GM19395 (cell line): ENCODE measurements around the gene ELFN2.
"Not testable (repeated sequence)": the region's sequence is repeated elsewhere in the genome, so short reads cannot be mapped to it uniquely, and the experiment has no call there.

Source experiments
- ATAC-seq: cut with Tn5 transposase; IDR thresholded peaks from one replicate; pipeline ENCODE4 v1.9.1; 2021; ENCODE audit warnings: mild to moderate bottlenecking, moderate library complexity; ENCODE audit not compliant: unreplicated experiment

The ELFN2 gene, protein sequence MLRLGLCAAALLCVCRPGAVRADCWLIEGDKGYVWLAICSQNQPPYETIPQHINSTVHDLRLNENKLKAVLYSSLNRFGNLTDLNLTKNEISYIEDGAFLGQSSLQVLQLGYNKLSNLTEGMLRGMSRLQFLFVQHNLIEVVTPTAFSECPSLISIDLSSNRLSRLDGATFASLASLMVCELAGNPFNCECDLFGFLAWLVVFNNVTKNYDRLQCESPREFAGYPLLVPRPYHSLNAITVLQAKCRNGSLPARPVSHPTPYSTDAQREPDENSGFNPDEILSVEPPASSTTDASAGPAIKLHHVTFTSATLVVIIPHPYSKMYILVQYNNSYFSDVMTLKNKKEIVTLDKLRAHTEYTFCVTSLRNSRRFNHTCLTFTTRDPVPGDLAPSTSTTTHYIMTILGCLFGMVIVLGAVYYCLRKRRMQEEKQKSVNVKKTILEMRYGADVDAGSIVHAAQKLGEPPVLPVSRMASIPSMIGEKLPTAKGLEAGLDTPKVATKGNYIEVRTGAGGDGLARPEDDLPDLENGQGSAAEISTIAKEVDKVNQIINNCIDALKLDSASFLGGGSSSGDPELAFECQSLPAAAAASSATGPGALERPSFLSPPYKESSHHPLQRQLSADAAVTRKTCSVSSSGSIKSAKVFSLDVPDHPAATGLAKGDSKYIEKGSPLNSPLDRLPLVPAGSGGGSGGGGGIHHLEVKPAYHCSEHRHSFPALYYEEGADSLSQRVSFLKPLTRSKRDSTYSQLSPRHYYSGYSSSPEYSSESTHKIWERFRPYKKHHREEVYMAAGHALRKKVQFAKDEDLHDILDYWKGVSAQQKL

DNA sequence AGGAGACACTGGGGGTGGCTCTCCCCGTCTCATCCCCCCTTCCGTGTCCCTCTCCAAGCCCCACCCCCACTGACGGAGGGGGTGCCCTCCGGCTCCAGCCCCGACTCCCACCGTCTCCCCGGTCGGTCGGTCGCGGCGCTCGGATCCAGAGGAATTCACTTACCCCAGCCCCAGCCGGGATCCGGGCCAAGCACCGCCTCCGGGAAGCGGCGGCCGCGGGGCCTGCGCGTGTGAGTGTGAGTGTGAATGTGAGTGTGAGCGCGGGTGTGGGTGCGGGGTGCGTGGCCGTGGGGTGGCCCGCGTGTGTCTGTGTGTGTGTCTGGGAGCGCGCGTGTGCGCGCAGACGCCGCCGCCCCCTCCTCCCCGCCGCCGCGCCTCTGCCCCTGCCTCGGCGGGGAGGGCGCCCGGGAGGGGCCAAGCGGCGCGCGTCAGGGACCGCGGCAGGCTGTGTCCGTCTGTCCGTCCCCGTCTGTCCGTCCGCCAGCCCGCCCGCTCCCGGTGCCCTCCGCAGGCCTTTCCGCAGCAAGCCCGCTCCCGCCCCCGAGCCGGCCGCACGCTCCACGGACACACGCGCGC lies at the start of gene ELFN2:
Gene ELFN2, minus strand, starts transcription at position 345 of the 576 bp plus-strand sequence. CDS start 51,945 bp downstream, outside the sequence.
- ATAC-seq, result no peak

DNA sequence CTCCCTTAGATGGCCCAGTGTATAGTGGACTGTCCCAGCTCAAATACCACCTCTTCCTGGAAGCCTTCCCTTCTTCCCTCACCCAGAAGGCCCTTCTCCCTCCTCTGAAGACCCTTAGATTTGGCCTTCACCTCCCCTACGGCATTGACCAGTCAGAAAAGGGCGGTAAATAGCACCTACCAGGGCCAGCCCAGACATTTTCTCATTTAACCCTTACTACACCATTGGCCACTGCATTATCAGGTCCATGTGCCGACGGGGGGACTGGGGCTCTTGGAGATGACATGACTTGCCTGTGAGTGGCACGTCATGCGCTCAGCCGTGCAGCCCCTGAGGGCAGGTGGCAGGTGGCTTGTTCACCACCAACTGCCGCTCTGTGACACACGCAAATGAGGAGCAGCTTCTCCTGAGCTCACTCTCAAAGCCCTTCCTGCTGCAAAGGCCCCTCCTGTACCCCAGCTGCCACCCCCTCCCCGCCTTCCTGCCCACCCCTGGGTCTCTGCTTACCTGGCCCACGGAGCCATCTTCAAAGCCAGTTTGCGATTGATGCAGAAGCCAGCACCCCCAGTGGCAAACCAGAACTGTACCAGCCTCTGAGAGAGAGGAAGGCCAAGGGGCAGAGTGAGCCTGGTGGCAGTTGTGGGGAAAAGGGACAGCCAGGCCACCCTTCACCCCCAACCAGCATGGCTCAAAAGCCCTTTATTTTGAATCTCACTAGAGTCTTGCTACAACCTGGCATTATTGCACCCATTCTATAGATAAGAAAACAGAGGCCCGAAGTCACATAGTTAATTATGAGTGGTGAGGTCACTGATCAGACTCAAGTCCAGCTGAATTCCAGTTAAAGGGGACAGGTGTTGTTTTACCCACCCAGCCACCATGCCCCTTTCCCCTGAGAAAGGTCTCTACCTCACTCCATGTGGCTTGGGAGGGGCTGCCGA lies 49.4 kb upstream of the ELFN2 start:
- no peak for ATAC-seq

DNA sequence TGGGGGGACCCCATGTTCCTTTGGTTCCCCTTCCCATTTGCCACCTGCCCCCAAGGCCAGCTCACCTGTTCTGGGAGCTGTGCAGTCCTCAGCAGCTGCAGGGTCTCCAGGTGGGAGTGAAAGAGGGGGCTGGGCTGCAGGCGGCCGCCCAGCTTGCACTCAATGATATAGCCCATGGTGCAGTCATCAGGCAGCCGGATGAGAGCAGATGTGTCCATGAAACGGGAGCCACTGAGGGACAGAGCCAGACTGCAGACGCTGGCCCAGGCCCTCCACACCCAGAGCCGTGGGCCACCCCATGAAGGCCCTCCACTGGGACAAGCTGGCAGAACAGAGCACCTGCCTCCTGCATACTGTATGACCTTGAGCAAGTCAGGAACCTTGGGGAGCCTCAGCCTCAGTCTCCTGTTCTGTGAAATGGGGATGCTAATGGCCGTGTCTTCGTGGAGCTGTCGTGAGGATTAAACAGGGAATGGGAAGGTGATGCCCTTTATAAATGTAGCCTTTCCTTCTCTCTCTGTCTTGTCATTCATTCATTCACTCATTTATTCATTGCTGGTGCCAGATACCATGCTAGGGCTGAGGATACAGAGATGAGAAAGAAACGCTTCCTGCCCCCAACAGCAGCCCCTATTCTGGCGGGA lies 47.3 kb upstream of the ELFN2 start:
- no peak for ATAC-seq

DNA sequence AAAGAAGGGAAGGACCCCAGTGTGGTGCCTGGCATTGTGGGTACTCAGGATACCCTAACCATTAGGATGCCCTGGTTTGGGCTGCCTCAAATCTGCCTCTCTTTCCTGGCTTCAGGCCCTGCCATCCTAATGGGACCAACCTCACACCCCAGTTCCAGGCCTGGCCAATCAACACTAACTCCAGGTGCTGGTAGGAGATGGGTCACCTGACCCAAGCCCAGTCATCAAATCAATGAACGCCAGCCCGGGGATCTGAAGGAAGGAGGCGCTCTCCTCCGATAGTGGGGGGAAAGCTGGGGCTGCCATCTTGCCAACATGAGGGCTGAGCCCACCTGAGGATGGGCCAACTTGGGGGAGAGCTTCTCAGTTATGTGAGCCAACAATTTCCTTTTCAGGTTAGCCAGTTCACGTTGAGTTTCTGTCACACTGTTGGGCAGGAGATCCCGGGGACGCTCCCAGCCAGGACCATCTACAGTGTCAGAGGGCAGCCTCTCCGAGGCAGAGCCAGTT lies 46.2 kb upstream of the ELFN2 start:
- ATAC-seq, result no peak

DNA sequence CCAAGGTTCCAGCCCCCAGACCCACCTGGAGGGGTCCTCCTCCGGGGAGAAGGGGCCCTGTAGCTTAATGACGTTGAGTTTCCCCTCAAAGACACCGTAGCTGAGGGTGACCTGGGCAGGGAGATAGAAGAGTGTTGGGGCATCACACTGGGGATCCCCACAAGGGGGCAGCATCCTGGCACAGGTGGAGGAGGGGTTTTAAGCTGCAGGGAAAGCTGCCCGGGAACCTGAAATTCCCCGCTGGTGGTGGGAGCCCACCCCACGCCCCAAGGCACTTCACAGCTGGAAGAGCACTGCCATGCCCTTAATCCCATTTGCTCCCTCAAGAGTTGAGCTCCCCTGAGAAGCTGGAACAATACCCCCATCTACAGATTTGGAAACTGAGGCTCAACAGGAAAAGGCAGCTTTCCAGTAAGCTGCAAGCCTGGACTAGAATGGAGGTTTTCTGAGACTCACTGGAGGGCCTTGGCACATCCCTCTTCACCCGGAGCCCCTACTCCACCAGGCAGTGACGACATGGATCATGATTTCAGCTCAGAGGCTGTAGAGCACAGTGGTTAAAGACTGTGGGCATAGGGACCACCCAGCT lies 45.2 kb upstream of the ELFN2 start:
- ATAC-seq, result no peak

DNA sequence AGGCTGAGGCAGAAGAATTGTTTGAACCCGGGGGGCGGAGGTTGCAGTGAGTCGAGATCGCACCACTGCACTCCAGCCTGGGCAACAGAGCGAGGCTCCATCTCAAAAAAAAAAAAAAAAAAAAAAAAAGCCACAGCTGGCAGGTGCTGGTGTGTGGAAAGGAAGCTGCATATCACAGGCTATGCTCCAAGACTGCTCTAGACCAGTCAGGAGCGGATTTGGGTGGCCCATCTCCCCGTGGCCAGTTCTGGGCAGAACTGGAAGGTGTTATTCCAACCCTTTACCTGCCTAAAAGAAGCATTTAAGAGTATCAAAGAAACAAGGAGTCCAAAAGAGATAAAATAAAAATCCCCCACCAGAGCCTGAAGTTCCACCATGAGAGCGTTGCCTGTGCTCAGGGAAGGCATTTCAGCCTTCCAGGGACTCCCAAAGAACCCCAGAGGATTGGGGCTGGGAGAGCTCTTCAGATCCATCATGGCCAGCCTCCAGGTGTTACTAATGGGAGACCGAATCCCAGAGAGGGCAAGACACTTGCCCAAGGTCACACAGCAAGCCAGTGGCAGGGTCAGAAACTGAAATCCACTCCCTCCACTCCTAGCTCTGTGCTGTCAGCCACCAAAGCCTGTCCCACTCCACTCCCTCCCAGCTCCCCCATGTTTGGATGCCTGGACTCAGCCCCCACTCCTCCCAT lies 44.6 kb upstream of the ELFN2 start:
- ATAC-seq, result no peak

DNA sequence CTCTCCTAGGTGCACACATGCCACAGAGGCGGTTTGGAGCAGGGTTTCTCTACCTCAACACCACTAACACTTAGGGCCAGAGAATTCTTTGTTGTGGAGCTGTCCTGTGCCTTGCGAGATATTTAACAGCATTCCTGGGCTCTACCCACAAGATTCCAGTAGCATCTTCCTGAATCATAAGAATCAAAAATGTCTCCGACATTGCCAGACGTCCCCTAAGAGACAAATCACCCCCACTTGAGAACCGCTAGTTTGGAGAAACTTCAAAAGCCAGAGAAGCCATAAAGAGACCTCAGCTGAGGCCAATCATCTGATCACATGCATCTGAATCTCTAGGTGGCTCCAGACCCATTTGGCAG lies 42.8 kb upstream of the ELFN2 start:
- no peak for ATAC-seq

DNA sequence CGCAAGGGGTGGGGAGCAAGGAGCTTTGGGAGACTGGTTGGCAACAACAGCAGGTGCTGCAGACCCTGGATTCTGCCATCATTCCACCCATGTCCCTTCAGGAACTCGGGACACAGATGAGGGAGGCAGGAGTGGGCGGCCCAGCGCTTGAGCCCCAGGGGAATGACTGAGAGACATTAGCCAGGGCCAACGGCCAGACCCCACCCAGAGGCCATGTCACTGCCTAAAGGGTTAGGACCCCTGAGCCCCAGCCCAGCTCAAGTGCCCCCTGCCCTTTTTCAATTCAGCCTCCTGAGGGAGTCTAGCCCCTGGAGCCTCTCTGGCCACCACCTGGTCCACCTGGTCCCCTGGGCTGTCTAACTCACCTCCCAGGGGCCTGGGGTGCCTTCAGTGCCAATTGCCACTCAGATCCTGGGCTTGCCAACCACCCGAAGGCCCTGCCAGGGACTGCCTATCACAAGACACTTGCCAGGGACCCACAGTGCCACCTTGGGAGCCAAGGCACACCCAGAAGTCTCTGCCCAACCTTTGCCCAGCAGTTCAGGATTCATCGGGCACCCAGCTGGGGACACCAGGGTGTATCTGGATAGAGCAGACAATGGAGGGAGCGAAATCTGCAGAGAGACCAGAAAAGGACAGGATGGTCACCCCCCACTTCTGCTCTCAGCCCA lies 42.3 kb upstream of the ELFN2 start:
- no peak for ATAC-seq

DNA sequence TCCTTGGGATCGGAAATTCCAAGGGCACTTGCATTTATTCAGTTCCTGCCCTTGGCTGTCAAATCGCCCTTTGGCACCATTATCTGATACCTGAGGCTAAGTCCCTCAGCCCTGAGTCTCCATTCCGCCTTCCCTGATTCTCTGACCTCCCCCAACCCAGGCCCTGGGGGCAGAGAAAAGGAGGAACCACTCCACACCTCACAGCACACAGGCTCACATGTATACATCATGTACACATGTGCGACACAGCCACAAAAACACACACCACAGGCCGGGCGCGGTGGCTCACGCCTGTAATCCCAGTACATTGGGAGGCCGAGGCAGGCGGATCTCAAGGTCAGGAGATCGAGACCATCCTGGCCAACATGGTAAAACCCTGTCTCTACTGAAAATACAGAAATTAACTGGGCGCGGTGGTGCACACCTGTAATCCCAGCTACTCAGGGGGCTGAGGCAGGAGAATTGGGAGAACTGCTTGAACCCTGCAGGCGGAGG lies 41.0 kb upstream of the ELFN2 start:
- ATAC-seq, result not testable (repeated sequence)

DNA sequence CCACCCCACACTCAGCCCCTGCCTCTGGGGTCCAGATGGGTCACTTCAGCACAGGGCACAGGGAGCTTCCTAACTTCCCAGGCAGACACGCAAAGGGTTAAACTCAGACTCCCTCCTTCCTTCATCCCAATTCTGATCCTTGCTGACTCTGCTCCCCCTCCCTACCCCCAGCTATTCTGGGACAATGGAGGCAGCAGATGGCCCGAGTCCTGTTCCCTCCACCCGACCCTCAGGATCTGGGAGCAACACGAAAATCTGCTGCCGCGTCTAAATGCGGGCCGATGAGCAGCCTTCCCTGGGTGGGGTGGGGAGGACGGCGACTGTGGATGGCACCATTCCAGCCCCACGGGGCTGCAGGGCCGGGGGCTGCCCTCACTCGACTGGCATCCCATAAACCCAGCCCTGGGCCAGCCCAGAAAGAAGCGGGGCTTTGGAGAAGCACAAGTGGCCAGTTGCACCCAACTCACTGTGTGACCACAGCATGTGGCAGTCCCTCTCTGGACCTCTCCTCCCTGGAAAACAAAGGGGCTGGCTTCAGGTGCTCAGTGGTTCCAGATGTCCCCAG lies 40.2 kb upstream of the ELFN2 start:
- ATAC-seq, result no peak

DNA sequence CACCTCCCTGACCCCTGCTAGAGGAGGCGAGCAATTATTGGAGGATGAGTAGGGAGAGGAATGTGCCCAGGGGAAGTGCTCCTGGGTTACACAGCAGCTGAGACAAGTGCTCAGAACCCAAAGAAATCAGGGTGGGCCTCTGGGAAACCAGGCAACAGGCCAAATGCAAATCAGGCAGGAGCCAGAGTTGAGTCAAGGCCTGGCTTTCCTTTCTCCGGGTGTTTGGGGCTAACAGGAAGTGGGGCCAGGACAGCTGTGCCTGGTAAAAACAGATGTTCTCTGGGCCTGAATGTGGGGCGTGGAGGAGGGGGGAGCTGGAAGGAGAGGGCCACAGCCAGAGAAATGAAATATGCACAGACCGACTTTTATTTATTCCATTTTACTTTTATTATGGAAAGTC lies 36.9 kb upstream of the ELFN2 start:
- ATAC-seq, result no peak

DNA sequence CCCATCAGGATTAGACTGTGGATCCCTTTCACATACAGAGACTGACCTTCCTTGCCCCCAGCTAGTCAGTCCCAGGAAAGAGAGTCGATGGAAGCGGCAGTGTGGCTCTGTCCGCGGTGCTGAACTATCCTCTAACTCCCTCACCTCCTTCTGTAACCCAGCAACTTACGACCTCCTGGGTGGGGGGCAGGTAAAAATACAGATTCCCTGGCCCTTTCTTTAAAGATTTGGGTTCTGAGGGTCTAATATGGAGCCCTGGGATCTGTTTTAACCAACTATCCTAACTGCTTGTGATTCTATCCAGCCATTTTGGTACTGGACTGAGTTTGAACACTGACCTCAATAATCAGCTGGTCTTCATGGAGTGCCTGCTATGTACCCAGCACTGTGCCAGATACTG lies 35.7 kb upstream of the ELFN2 start:
- no peak for ATAC-seq

DNA sequence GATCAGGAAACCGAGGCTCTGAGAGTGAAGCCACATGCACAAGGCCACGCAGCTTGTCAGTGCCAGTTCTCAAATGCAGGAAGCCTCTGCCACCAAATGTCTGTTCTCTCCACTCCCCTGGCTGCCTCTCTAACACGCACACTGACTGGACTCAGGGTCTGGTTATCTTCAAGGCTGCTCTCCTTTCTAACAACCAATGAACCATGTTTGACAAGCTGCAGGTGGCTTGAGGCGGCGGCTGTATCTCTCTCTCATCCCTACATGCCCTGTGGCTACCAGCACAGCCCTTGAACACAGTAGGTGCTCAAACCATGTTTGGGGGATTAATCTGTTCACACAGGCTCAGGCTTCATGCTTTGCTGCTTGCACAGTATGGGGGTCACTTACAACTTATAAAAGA lies 35.2 kb upstream of the ELFN2 start:
- ATAC-seq, result no peak

DNA sequence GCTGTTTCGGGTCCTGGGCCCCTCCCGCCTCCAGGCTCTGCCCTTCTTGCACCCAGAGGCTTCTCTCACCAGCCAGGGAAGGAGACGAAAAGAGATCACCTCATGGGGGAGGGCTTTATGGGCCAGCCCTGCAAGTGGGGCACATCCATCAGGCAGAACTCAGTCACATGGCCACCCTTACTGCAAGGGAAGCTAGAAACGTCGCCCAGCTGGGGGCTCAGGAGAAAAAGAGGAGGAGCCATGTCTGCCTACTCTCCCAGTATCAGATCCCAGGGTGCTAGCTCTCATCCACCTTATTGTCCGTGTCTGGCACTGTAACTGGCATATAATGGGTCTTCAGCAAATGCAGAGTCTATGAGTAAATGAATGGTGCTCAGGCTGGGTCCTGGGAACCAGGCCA lies 34.7 kb upstream of the ELFN2 start:
- ATAC-seq, result no peak

DNA sequence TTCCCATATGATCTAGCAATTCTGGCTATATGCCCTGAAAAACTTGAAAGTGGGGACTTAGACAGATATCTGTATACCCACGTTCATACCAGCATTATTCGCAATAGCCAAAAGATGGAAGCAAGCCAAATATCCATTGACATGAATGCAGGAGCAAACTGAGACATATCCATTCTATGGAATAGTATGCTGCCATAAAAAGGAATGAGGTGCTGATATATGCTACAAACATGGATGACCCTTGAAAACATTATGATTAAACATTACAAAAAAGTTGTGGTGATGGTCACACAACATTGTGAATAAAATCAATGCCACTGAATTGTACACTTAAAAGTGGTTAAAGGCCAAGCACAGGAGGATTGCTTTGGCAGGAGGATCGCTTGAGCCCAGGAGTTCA lies 33.4 kb upstream of the ELFN2 start:
- ATAC-seq, result no peak

DNA sequence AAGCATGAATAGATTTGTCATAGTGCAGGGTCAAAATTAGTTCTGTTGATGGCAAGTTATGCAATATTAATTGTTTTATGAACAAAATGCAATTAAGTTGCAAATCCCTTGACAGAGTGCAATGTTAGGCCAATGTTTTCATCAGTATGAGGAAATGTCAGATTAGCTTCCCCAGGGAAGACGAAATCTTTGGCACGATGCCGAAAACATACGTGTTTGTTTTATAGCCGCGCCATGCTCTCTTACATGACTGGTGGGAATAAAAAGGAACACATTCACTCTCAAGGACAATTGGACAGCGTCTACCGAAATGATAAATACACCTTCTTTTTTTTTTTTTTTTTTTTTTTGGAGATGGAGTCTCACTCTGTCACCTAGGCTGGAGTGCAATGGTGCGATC lies 31.9 kb upstream of the ELFN2 start:
- ATAC-seq, result no peak

DNA sequence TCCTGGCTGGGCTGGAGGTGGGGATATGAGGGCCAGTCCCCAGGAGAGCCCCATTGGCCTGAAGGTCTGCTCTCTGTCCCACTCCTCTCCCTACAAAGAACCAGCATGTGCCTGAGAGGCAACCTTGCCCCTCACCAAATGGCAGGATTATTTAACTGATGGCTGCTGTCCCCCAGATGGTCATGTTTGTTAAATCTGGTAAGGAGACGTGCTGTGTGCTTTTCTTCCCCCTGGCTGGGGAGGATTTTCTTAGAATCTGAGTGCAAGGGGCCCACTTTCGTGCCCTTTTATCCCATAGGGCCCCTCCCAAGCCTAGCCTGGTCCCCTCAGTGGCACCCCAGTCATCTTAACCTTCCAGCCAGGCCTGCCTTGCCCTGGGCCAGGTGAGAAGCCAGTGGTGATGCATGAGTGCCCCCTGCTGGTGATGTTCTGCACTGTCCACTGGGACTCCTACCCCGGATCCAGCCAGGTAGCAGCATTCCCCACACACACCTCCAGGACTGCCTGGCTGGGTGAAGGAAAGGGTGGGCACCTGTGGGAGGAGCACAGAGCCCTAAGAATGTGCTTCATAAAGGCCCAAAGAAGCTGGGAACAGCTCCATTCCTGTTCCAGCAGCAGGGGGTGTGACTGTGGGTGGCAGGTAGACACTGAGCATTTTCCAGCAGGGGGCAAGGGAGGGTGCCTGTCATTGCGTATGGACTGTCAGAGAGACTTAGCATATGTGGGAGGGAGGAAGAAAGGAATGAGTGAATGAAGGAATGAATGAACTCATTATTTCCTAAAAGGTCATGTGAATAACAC lies 30.0 kb upstream of the ELFN2 start:
- ATAC-seq, result no peak
